Hippocampal formation (tissue), 2 donors: ENCODE data around the gene CHL1.
A peak's percentile ranks its signal among the peaks of the same experiment; 100 is the strongest.

Source experiments
- DNase-seq, 2 donors: peaks; one replicate each; lab custom pipeline; 2025; lab: John Stamatoyannopoulos, UW

CHL1 gene, protein sequence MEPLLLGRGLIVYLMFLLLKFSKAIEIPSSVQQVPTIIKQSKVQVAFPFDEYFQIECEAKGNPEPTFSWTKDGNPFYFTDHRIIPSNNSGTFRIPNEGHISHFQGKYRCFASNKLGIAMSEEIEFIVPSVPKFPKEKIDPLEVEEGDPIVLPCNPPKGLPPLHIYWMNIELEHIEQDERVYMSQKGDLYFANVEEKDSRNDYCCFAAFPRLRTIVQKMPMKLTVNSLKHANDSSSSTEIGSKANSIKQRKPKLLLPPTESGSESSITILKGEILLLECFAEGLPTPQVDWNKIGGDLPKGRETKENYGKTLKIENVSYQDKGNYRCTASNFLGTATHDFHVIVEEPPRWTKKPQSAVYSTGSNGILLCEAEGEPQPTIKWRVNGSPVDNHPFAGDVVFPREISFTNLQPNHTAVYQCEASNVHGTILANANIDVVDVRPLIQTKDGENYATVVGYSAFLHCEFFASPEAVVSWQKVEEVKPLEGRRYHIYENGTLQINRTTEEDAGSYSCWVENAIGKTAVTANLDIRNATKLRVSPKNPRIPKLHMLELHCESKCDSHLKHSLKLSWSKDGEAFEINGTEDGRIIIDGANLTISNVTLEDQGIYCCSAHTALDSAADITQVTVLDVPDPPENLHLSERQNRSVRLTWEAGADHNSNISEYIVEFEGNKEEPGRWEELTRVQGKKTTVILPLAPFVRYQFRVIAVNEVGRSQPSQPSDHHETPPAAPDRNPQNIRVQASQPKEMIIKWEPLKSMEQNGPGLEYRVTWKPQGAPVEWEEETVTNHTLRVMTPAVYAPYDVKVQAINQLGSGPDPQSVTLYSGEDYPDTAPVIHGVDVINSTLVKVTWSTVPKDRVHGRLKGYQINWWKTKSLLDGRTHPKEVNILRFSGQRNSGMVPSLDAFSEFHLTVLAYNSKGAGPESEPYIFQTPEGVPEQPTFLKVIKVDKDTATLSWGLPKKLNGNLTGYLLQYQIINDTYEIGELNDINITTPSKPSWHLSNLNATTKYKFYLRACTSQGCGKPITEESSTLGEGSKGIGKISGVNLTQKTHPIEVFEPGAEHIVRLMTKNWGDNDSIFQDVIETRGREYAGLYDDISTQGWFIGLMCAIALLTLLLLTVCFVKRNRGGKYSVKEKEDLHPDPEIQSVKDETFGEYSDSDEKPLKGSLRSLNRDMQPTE (N-terminal part only)

DNA sequence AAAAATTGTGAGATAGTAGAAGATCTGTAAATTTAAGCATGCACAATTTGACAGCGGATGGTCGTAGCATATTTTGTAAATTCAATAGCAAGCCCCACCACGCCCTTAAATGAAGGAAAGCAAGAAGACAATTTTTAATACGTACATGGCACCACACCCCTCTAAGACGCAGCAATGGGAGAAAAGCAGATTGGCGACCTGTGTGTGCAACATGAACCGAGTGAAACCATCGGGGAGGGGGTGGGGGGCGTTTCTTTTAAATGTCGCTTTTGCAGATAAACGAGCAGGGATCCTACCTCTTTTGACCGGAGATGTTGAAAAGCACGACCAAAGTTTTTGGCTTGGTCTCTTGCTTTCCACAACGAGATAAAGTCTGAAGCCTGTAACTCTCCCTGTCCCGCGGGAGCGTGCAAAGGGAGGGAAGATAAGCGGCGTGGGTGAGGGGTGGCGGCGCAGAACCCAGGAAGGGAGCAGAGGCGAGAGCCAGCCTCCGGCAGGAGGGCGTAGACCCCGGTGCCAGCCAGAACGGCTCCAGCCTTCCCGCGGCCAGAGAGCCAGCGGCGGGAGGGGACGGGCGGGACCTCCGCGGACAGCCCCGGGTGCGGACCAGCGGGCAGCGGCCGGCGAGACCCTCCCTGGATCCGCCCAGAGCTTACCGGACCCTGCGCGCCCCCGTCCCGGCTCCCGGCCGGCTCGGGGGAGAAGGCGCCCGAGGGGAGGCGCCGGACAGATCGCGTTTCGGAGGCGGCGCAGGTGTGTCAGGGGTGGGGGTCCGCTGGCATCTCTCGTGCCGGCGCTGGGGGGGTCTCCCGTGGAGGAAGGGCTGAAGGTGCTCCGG, at the start of gene CHL1:
Gene CHL1, plus strand, starts transcription at position 453 of the 838 bp plus-strand sequence. CDS start 123,014 bp downstream, outside the sequence.
- DNase-seq, result no peak

DNA sequence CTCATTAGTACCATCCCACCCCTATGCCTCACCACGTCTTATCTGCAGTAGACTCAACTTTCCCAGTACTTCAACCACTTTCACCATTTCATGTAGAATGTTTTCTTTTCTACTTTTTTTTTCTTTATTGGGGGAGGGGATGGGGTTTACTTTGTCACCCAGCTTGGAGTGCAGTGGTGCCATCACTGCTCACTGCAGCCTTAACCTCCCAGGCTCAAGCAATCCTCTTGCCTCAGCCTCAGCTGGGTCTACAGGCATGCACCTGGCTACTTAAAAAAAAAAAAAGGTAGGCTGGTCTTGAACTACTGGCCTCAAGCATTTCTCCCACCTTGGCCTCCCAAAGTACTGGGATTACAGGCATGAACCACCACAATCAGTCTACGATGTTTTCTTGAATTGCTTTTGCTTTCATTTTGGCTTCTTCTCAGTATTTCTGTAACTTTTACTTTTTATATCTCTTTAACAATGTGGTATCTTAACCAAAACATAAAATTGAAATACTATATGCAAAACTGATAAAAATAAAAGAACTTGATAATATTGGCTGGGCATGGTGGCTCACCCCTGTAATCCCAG, 44.9 kb upstream of the CHL1 start:
- no peak for DNase-seq

DNA sequence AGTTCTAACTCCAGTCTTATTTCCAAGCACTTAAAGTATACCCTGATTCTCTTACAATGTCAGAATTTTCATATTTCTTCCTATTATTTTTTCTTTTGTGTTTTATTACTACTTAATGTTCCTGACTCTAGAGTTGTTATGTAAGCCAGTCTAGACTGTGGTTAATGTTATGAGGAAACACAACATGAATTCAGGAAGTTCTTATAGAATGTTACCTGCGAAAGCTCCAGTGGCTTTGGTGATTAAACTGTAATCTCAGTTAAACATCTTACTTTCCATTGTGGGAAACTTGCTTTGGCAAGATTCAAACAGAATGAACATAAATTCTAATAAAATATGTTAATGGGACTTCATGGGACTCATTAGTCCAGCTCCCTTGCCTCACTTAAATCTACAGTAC, 36.6 kb upstream of the CHL1 start:
- DNase-seq, result no peak

DNA sequence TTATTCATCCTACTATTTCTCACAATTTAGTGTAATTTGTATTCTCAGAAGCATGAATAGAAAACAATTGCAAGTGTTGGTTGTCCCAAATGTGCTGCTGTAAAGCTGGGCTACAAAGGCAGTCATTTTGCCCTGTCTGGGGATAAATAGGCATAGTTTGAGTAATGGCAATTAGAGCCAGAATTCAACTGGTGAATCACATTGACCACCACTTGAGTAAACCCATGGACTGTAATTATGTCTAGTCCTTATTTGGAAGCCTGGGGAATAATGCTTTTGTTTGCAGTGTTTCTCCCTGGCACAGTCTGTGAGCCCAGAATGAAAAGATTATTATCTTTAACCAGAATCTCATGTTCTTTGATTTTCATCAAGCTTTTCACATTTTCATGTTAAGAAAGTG, 30.5 kb upstream of the CHL1 start:
- DNase-seq, result no peak

DNA sequence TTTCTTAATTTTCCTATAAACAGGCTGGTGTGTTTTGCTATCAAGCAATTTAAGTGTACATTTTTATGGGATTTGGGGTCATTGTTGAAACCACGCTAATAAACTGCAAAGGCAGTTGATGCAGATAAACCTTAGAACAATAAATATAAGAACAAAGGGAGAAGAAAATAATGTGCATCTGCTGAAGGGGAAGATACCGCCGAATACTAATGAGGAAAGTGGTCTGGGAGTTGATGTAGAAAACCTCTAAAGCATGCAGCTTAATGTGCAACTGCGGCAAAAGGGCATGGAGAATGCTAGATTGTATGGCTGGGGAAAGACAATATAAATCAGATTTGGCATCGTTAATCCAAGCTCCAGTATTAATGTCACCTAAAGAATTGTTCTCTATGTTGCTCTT, 29.8 kb upstream of the CHL1 start:
- no peak for DNase-seq

DNA sequence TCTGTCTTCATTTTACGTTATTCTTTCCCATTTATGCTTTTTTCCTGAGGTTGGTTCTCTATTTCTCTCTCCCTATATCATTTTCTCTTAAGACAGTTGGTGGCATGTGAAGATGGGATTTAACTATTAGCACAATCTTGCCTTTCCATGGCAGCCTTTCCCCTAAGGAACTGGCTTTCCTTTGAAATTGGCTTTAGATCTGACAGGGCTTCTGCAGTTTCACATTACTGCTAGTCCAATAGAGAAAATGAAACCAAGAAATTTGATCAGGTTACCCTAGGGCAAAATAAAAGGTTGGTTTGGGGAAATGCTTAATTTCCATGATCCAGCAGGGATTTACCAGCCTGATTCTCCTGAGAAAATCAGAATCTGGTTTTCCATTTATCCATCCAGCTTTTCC, 22.7 kb upstream of the CHL1 start:
- DNase-seq, result no peak

DNA sequence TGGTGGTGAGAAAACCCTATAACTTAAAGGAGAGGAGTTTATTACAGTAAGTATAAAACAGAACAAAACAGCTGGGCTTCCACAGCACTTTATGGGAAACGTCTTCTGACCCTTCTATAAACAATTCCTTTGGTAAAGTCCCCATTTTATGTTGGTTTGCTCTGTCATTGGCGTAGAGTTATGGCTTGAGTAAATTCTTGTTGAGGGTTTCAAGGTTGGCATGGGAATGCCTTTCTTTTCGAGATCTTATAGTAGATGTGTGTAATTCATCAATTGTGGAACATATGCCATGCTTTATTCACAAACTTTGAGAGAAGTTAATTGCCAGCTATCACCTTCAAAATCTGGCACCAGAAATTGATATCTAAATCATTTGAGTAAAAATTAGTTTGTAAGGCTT, 11.6 kb upstream of the CHL1 start:
- no peak for DNase-seq

DNA sequence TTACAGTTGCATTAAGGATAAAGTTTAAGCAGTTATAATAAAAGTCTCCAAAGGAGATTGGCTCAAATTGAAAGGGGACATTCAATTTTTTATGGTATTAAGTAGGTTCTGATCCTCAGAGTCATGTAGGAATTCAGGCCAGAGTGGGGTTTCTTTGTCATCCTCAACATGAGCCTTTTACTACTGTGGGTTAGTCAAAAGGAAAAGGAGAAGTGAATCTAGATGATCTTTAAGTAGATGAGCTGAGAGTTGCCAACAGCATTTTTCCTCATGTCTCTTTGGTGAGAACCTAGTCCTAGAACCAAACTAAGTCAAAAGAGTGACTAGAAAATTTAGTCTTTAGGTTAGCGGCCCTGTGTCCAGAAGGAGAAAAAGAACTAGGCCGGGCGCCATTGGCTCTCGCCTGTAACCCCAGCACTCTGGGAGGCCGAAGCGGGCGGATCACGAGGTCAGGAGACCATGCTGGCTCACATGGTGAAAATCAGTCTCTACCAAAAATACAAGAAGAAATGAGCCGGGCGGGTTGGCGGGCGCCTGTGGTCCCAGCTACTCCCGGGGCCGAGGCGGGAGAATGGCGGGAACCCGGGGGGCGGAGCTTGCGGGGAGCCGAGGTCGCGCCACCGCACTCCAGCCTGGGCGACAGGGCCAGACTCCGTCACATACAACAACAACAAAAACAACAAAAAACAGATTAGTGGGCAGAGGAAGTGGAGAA, 4.2 kb upstream of the CHL1 start:
- no peak for DNase-seq

DNA sequence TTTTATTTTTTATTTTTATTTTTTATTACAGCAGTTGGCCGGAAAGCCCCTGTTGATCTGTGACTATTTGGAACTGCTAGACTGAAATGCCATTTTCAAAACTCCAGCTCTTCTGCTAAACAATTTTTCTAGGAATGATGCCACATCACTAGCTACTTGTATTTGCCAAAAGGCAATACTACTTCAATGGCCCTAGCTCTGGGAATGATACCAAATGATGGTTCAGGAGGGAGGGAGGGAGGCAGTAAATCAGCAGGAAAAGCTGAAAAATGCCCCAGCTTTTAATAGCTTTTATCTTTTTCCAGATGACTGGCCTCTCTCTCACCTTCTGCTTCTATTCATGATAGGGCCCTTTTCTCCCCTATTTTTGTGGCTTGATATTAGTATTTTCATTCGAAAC, 2.6 kb upstream of the CHL1 start:
- DNase-seq, result no peak

DNA sequence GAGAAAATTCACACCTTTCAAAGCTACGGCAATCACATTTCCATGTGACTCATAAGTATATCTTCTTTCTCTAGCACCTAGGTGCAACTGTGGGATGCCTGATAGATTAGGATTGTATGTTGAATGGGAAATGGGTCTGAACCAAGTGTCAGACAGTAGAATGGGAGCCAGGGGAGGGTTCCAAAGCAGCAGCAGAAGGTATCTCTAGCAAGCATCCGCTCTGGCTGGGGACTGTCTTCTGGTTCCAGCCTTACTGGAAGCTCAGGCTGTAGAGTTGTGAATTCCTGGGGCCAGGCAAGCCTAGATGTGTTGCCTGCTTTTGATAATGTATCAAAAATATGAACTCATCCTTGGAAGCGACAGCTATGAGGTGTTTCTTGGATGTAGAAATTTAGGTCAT, 2.1 kb upstream of the CHL1 start:
- DNase-seq, result no peak

DNA sequence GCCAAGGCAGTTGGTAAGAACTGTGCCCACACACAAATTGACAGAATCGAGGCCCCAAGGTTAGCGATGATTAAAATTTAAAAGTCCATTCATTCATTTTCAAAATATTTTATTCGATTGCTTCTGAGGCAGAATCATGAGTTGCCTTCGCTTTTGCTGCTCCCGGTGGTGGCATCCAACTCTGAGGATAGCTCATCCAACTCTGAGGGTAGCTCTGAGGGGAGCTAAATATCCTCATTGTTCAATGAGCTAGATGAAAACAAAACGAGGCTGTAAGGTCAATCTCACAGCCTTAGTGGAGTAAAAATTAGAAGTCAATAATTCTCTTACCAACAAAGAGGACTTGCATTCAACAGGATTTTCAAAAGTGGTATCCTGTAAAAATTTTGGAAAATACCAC, 897 bp upstream of the CHL1 start:
- DNase-seq, result no peak

DNA sequence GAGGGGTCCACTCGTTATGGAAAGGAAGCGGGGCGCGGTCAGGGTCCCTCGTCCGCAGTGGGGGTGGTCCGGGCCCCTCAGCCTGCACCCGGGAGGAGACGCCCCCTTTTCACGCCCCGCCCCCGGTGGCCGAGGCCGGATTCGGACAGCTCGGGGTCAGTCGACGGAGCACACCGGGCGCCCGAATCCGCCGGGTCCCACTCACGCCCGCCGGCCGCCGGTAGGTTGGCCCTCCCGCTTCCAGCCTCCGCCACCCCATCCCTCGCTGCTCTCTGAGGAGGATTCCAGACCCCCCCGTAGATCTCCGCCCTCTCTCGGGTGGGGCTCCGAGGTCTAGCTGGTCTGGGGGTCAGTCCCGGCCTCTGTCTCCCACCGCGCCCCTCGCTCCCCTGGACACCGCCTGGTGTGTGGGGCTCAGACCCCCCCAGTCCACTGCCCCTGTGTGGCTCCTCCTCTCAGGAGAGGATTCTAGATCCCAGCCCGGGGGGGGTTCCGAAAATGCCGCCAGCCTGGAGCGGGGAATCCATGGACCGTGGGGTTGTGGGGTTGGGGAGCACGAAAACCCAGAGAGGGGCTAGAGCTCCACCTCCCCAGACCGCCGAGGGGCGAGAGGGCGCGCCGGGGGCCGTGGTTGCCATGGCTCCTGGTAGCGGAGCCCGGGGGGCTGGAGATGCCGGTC, 725 bp downstream of the CHL1 start:
- DNase-seq, result no peak

DNA sequence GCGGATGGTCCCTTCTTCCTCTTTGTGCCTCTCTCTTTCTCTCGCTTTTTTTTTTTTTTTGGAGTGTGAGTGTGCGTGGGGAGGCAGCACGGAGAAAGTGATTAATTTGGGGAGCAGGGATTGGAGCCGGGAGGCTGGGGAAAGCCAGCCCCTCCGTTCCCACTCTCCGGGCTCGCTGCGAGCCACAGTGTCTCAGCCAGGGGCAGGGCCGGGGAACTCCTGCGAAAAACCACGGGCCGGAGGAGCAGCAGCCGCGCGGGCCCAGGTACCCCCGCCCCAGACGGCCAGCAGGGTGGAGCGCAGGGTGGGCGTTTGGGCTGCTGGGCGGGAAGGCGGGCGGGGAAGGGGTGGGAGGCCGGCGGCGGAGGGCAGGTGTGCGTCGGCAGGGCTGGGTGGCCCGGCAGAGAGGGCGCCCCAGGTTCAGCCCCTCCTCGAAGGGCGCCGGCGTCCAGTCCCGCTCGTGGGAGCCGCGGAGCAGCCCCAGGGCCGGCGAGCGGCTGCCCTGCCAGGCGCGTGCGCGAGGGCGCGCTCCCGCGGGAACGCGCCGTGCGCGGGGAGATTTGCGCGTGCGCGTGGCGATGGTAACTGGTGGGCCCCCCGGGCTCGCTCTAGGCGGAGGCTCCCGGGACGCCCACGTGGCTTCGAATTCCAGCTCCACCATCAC, 1.4 kb downstream of the CHL1 start:
- DNase-seq, result no peak

DNA sequence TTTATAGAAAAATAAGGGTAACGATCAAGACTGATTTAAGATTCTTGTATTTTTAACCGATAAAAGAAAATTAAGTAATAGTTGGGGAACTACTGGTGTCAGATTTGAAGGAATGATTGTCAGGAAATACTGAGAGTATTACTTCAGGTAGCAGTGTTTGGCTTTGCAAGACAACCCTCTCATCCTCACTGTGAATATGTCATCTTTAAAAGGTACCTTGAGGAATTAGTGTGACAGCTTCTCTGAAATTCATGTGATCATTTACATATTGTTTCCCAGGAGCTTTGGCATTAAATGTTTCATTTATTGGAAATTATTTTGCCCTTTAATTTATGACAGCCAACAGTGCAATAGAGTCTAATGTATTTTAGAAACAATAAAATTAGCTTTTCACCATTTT, 3.3 kb downstream of the CHL1 start:
- DNase-seq, result no peak

DNA sequence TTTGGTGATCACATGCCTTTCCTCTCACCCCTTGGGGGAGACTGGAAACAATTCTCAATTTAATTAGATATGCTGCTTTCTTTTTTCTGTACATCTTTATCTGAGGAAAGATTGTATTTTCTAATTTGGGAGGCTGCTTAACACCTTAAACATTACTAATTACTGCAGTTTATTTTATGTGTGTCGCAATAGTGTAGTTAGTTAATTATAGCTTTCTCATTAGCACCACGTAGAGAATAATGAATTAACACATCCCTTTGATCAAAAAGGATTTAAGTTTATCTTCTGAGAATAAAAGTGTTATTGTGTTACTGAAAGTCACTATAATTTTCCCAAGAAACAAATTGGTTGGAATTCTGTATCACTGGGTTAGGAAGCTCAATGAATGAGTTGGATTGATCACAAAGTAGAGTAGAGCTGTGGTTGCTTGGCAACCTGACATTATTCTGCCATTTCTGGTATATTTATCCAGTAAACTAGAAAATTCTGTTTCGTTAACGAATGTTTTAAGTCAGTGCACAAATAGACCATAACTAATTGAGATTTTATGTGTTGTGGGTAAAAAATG, 4.3 kb downstream of the CHL1 start:
- DNase-seq, result no peak

DNA sequence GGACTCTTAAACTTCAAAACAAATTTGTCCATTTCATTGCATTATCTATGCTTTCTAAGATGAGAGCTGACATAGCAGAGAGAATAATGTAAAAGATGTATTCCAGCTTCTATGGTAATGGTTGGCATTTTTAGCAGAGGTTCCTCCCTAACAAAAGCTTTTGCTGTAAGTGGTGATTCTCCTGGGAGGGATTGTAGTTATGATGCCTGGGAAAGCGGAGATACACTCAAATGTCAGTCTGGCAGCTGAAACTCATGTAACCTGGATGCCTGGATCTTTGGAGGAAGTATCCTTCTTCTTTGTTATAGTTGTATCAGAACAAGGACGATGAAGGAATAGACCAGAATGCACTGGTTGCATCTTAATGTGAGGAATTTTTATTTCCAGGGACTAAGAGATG, 7.5 kb downstream of the CHL1 start:
- no peak for DNase-seq

DNA sequence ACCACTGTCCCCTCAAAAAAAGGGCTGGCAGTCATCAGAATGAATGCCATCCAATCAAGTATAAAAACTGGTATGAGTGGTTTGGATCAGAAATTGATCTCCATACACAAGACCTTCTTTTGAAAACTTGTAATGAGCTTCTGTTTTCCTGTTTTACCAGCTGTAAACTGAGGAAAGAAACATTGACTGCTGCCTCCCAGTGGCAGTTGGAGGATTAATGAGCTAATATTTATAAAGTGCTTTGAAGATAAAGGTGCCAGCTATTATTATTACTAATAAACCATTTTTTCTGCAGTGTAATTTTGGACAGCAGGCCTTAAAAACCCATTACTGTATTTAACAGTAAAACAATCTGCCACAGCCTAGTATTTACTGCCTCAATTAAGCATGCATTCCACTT, 11.4 kb downstream of the CHL1 start:
- no peak for DNase-seq

DNA sequence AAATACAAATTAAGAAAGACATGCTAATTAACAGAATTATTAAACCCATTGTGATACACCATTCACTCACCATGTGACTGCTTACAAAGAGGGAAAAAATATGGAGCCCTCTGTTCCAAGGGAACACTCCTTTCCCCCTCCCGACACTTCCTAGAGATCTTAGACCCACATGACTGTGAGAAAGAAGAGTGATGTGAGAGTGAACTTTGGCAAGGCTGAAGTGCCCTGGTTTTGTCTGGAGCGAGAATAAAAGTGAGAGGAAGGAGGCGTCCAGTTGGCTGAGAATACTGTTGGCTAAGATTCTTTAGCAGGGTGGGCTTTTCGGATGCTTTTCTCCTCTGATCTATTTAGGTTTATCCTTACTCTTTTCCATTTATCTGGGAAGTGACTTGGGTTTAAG, 14.1 kb downstream of the CHL1 start:
- DNase-seq, result peak in 1 of 2 donors; percentile 29

DNA sequence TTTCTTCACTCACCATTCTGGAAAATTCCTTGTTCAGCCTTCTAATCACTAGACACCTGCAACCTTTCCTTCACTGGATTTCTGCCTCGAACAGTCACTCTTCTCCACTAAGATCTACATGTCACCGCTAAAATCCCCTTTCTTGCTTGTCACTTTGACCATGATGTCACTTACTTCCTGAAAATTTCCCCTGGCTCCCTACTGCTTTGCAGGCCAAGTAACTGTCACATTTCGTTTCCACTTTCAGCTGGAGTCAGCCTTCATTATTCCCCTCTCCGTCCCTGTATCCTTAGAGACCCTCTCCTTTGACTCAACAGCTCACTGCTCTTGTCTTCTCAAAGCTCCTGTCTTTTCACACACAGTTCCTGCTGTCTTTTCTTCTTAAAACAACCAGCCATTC, 15.9 kb downstream of the CHL1 start:
- DNase-seq, result no peak
